Transverse colon (tissue), 4 donors: Measurements from ENCODE around the gene ELP5. TPM values are rescaled to one million over a fixed set of nuclear protein-coding genes. Genes with fewer than 3 reads are reported as not detected.

Experiments used
- DNase-seq: peaks from one replicate; pipeline ENCODE4 v3.0.0-alpha.2; 2019
- H3K27ac ChIP-seq, 4 donors: fragments of 200-600 bp; sonication (generic); 2 replicates each; pipeline ENCODE4 v1.5.1; 2016 to 2018; ENCODE audit warnings: inconsistent platforms in 4 of 4
- H3K27me3 ChIP-seq: fragments of 200-600 bp; sonication (generic); 2 replicates; pipeline ENCODE4 v1.5.1; 2017; ENCODE audit warnings: inconsistent platforms
- H3K36me3 ChIP-seq, 4 donors: fragments of 200-600 bp; sonication (generic); 2 replicates each; pipeline ENCODE4 v1.5.1; 2017 to 2019; ENCODE audit warnings: inconsistent platforms in 4 of 4
- H3K4me1 ChIP-seq, 4 donors: fragments of 200-600 bp; sonication (generic); 2 replicates each; pipeline ENCODE4 v1.5.1; 2017 to 2020; ENCODE audit warnings: inconsistent platforms in 4 of 4
- H3K4me3 ChIP-seq, 4 donors: fragments of 200-600 bp; sonication (generic); 1 replicate in 1 of 4; 2 replicates in 3 of 4; pipeline versions ENCODE4 v1.5.1 to v1.6.1; 2017 to 2019; ENCODE audit warnings: inconsistent platforms in 4 of 4
- H3K9me3 ChIP-seq, 2 donors: fragments of 200-600 bp; sonication (generic); 2 replicates each; pipeline ENCODE4 v1.5.1; 2017 to 2019; ENCODE audit warnings: inconsistent platforms in 2 of 2
- EP300 ChIP-seq: sonication (generic); formaldehyde crosslinking; IDR thresholded peaks from one replicate; pipeline ENCODE4 v1.6.1; 2017; ENCODE audit warnings: antibody characterized with exemption, low read depth
- POLR2A ChIP-seq: fragments of 450-650 bp; IDR thresholded peaks from one replicate; pipeline ENCODE4 v1.6.1; 2016; ENCODE audit warnings: antibody characterized with exemption, mild to moderate bottlenecking, moderate library complexity
- POLR2AphosphoS5 ChIP-seq, 3 donors: sonication (generic); formaldehyde crosslinking; IDR thresholded peaks; one replicate each; pipeline ENCODE4 v1.6.1; 2016; ENCODE audit warnings: antibody characterized with exemption in 3 of 3
- WGBS, 2 donors: methylation state at CpG; one replicate each; pipeline ENCODE4 v1.1.5; 2018; ENCODE audit warnings: low coverage in 1 of 2; 5-methylcytosine and 5-hydroxymethylcytosine counted together
- in situ Hi-C, 4 donors: fragments of 200-750 bp; cut with MboI; loops; one replicate each; pipeline versions ENCODE4 v1.15.0 to v1.15.1; 2017; ENCODE audit warnings: low sequenced_read_pairs in 3 of 4, low pct_ligation_motif_present in 1 of 4, low pct_unique_long_range_greater_than_20kb in 1 of 4
- intact Hi-C: fragments of 100-400 bp; cut with DNase I; formaldehyde crosslinking; loops from one replicate; pipeline ENCODE4 v1.15.1; 2023; ENCODE audit warnings: low total_unique reads
- total RNA-seq, 4 donors: library from RNA; depleted of rRNA; stranded (reverse); fragments of >200 nt; gene quantifications; one replicate each; pipeline ENCODE4 v1.1.0, GENCODE V29; 2016
- TF ChIP-seq, protein P1 (sequence below), 5 experiments: fragments of 200-600 bp in 3 of 5; fragments of 450-650 bp in 2 of 5; sonication (generic) in 3 of 5; IDR thresholded peaks; 1 replicate in 2 of 5; 2 replicates in 3 of 5; pipeline ENCODE4 v1.5.1; 2016 to 2017; ENCODE audit warnings: antibody characterized with exemption in 5 of 5, inconsistent platforms in 3 of 5, mild to moderate bottlenecking in 2 of 5, moderate library complexity in 1 of 5

Gene ELP5
- total RNA-seq, 4 donors from 2014 or later = 4.9 to 36.2 (median 30.3) TPM

DNA sequence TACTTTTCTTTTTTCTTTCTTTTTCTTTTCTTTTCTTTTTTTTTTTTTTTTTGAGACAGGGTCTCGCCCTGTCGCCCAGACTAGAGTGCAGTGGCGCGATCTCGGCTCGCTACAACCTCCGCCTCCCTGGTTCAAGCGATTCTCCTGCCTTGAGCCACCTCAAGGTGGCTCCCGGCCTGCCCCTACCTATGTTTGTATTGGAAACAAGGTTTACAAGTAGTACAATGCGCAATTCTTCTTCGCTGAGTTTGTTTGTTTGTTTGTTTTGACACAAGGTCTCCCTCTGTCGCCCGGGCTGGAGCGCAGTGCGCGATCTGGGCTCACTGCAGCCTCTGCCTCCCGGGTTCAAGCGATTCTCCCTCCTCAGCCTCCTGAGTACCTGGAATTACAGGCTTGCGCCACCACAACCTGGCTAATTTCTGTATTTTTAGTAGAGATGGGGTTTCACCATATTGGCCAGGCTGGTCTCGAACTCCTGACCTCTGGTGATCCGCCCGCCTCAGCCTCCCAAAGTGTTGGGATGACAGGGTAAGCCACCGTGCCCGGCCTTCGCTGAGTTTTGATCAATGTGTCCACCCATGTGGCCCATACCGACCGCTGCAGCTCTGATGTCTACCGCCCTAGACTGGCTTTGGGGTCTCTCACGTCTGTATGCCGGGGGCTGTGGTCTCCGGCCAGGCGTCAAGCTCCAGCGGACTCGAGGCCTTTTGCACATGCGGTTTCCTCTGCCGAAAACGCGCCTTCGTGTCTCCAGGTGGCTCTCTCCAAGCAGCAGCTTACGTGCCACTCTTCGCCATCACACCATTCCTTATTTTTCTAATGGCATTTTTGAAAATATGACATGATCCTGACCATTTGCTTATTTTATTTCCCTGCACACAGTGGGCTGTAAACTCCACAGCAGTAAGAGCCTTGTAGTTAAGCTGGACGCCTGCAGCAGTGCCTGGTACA is 43.5 kb downstream of the ELP5 start:
- Histone ChIP-seq H3K9me3 (no peaks in the 10 kb centered on the region), H3K4me1 (peaks cover 26 to 56% (median 47%) of the 10 kb centered on the region in 4 donors), H3K27ac (peak overlapping the region; percentile 64 to 91 (median 89)), H3K4me3 (peak overlapping the region in 2 of 4 donors; percentile 40 to 46), H3K27me3 (peaks cover 25% of the 10 kb centered on the region), H3K36me3 (no peaks in the 10 kb centered on the region)
- WGBS, 2 donors = 55 to 86% methylated on average over 21 to 42 of the region's 42 CpGs
- TF ChIP-seq, protein P1, sequence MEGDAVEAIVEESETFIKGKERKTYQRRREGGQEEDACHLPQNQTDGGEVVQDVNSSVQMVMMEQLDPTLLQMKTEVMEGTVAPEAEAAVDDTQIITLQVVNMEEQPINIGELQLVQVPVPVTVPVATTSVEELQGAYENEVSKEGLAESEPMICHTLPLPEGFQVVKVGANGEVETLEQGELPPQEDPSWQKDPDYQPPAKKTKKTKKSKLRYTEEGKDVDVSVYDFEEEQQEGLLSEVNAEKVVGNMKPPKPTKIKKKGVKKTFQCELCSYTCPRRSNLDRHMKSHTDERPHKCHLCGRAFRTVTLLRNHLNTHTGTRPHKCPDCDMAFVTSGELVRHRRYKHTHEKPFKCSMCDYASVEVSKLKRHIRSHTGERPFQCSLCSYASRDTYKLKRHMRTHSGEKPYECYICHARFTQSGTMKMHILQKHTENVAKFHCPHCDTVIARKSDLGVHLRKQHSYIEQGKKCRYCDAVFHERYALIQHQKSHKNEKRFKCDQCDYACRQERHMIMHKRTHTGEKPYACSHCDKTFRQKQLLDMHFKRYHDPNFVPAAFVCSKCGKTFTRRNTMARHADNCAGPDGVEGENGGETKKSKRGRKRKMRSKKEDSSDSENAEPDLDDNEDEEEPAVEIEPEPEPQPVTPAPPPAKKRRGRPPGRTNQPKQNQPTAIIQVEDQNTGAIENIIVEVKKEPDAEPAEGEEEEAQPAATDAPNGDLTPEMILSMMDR (IDR thresholded peaks at IDR 0.05) = peak in 4 of 5 experiments; percentile 10 to 45 (median 28)
- no peak for TF ChIP-seq POLR2A
- intact Hi-C loops = loop anchor here (2.0 kb wide), 1 partner anchor 15 kb away; the partner anchor contains the start of gene SLC2A4
- no peak for DNase-seq
- in situ Hi-C loops = loop anchor here in 2 of 4 donors (25.0 kb wide), 1 partner anchor 258 kb away; the partner anchor contains the start of genes SLC16A11 (in 2 of the 2) and SLC16A13 (in 2 of the 2)

DNA sequence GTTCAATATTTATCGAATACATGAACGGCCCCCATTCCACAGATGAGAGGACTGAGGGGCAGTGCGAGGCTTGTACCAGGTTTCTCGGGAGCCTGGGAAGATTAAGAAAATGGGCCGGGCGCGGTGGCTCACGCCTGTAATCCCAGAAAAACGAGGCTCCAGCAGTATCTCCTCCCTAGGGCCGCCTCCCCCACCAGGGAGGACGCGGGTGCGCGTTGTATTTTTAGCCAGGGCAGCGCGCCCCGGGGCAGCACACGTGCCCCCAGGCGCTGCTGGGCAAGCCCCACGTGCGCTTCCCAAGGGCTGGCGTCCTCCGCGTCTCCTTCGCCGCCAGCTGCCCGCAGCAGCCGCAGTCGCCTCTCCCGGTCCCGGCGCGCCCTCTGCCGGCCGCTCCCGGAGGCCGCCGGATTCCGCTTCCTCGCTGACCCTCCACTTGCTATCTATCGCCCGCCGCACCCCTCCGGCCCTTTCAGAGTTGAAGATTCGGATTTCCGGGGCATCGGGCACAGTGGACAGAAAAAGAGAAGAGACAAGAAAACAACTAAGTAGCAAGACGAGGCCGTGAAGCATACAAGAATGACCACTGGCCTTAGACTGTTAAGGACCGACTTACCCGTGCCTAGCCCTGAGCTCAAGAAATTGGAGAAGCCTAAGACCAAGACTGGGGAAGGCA is 44.3 kb downstream of the ELP5 start:
- Histone ChIP-seq H3K36me3 (no peaks in the 10 kb centered on the region), H3K27ac (peak overlapping the region; percentile 64 to 91 (median 89)), H3K9me3 (no peaks in the 10 kb centered on the region), H3K27me3 (peaks cover 25% of the 10 kb centered on the region), H3K4me1 (peaks cover 22 to 49% (median 47%) of the 10 kb centered on the region in 4 donors), H3K4me3 (peak overlapping the region in 1 of 4 donors; percentile 26)
- DNase-seq = peak; percentile 88
- WGBS, 2 donors = 5 to 13% methylated on average over 4 to 41 of the region's 51 CpGs
- TF ChIP-seq, protein P1 (IDR thresholded peaks at IDR 0.05) = peak; percentile 91 to 98 (median 95)
- TF ChIP-seq EP300 (peak; percentile 40), POLR2A (no peak), POLR2AphosphoS5 (IDR thresholded peaks at IDR 0.05) (peak in 1 of 3 donors; percentile 62)
- intact Hi-C loops (loop anchor here (2.0 kb wide), 1 partner anchor 16 kb away; the partner anchor contains the start of gene SLC2A4), in situ Hi-C loops (loop anchor here in 2 of 4 donors (25.0 kb wide), 1 partner anchor 259 kb away; the partner anchor contains the start of genes SLC16A11 (in 2 of the 2) and SLC16A13 (in 2 of the 2))

DNA sequence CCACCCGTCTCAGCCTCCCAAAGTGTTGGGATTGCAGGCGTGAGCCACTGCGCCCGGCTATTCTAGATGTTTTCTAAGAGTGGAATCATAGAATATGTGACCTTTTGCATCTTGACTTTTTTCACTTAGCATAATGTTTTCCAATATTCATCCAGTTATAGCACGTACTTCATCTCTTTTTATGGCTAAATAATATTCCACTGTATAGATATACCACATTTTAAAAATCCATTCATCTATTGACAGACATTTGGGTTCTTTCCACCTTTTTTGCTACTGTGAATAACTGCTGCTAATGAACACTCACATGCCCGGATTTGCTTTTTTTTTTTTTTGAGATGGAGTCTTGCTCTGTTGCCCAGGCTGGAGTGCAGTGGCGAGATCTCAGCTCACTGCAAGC is 52.2 kb downstream of the ELP5 start:
- H3K27me3 ChIP-seq = no peaks in the 10 kb centered on the region
- intact Hi-C loops = no loop called here
- H3K4me1 ChIP-seq = peaks cover 2 to 10% (median 7%) of the 10 kb centered on the region in 4 donors
- H3K36me3 ChIP-seq = no peaks in the 10 kb centered on the region
- H3K4me3 ChIP-seq = no peak overlapping the region
- no peaks in the 10 kb centered on the region for H3K9me3 ChIP-seq
- in situ Hi-C loops = no loop called here
- WGBS, 2 donors = 92 to 100% methylated on average over 5 to 7 of the region's 7 CpGs
- TF ChIP-seq, protein P1 (IDR thresholded peaks at IDR 0.05) = no peak
- TF ChIP-seq POLR2A = no peak
- TF ChIP-seq EP300 = no peak
- no peak for TF ChIP-seq POLR2AphosphoS5 (IDR thresholded peaks at IDR 0.05)
- DNase-seq = no peak
- no peak overlapping the region for H3K27ac ChIP-seq
